Thymus (tissue), 14 donors: Measurements from ENCODE around the gene BRIP1. TPM values are rescaled to one million over a fixed set of nuclear protein-coding genes. Genes with fewer than 3 reads are reported as not detected.
"Not testable (repeated sequence)": the region's sequence is repeated elsewhere in the genome, so short reads cannot be mapped to it uniquely, and the experiment has no call there.

Source experiments
- DNase-seq, 9 donors: peaks; one replicate each; pipeline ENCODE4 v3.0.0-alpha.2; 2013; ENCODE audit warnings: low spot score in 9 of 9, low read depth in 6 of 9, missing footprints in 1 of 9
- H3K27ac ChIP-seq, 2 donors: one replicate each; pipeline ENCODE4 v1.5.1; 2013; ENCODE audit warnings: control low read depth in 1 of 2, low read depth in 1 of 2, low read length in 1 of 2, mild to moderate bottlenecking in 1 of 2, moderate library complexity in 1 of 2
- H3K27me3 ChIP-seq, 2 donors: one replicate each; pipeline ENCODE4 v1.5.1; 2013; ENCODE audit warnings: low read length in 1 of 2; ENCODE audit not compliant: control insufficient read depth in 2 of 2, insufficient read depth in 1 of 2
- H3K36me3 ChIP-seq, 2 donors: one replicate each; pipeline ENCODE4 v1.5.1; 2013; ENCODE audit warnings: low read length in 1 of 2, mild to moderate bottlenecking in 1 of 2, moderate library complexity in 1 of 2; ENCODE audit not compliant: control insufficient read depth in 2 of 2, insufficient read depth in 2 of 2
- H3K4me1 ChIP-seq, 2 donors: one replicate each; pipeline ENCODE4 v1.5.1; 2013; ENCODE audit warnings: low read length in 2 of 2; ENCODE audit not compliant: control insufficient read depth in 2 of 2, insufficient read depth in 2 of 2
- H3K4me3 ChIP-seq, 2 donors: one replicate each; pipeline ENCODE4 v1.5.1; 2013; ENCODE audit warnings: low read length in 2 of 2, control low read depth in 1 of 2, mild to moderate bottlenecking in 1 of 2
- H3K9me3 ChIP-seq, 2 donors: one replicate each; pipeline ENCODE4 v1.5.1; 2013; ENCODE audit warnings: low read length in 1 of 2, mild to moderate bottlenecking in 1 of 2; ENCODE audit not compliant: control insufficient read depth in 2 of 2, insufficient read depth in 1 of 2
- WGBS: extraction: QIAGEN DNeasy Blood & Tissue Kit; methylation state at CpG from one replicate; pipeline ENCODE4 v1.1.7; 2013; 5-methylcytosine and 5-hydroxymethylcytosine counted together
- long read RNA-seq, 10 donors: transcript quantifications; one replicate each; lab custom pipeline, GENCODE V29; 2026
- polyA plus RNA-seq: library from polyadenylated mRNA; stranded (reverse); fragments of 200-250 nt; gene quantifications from one replicate; pipeline ENCODE4 v1.2.3, GENCODE V29; 2013
- total RNA-seq: library from RNA; stranded (reverse); fragments of 120-200 nt; gene quantifications from one replicate; pipeline ENCODE4 v1.2.4, GENCODE V29; 2013
- donor health status: healthy.

The BRIP1 gene
- total RNA-seq (11.5 TPM), polyA plus RNA-seq (0.68 TPM)
- long read RNA-seq, donor 1: 0 reads
- long read RNA-seq, donor 2: 0 reads
- long read RNA-seq, donor 3: 0 reads
- long read RNA-seq, donor 4: 0 reads
- long read RNA-seq, donor 5, full-length matches to known transcripts: 1 of 1 reads
- long read RNA-seq, donor 5, partial matches to known transcripts: 0 of 1 reads
- long read RNA-seq, donor 5, other reads (novel, unspliced or antisense): 0 of 1 reads
- long read RNA-seq, donor 6, full-length matches to known transcripts: 2 of 2 reads
- long read RNA-seq, donor 6, partial matches to known transcripts: 0 of 2 reads
- long read RNA-seq, donor 6, other reads (novel, unspliced or antisense): 0 of 2 reads
- long read RNA-seq, donor 7: 0 reads
- long read RNA-seq, donor 8: 0 reads
- long read RNA-seq, donor 9: 0 reads
- long read RNA-seq, donor 10: 0 reads

GRCh38 chr17:61862975-61863800 is at the start of gene BRIP1:
Gene BRIP1 (minus strand): TSS chr17:61863528. CDS start chr17:61861539, 1,989 bp downstream.
- H3K36me3 ChIP-seq: peaks cover 0 to 5% of the 10 kb centered on the region in 2 donors
- H3K9me3 ChIP-seq: no peaks in the 10 kb centered on the region
- H3K4me1 ChIP-seq: peaks cover 0 to 3% of the 10 kb centered on the region in 2 donors
- peak within 1 kb of the TSS; percentile 52 to 86 for H3K4me3 ChIP-seq
- peak; percentile 82 to 96 (median 90) for DNase-seq
- under 1% methylated on average over 43 of the region's 43 CpGs for WGBS
- H3K27ac ChIP-seq: peak within 1 kb of the TSS; percentile 81 to 92
- H3K27me3 ChIP-seq: no peaks in the 10 kb centered on the region

GRCh38 chr17:61908292-61909037 is 45.1 kb upstream of the BRIP1 start:
- peaks cover 16 to 44% of the 10 kb centered on the region in 2 donors for H3K36me3 ChIP-seq
- H3K27me3 ChIP-seq: no peaks in the 10 kb centered on the region
- H3K9me3 ChIP-seq: no peaks in the 10 kb centered on the region
- DNase-seq: no peak
- H3K4me3 ChIP-seq: no peak overlapping the region
- no peaks in the 10 kb centered on the region for H3K4me1 ChIP-seq
- 91% methylated on average over 7 of the region's 7 CpGs for WGBS
- H3K27ac ChIP-seq: no peak overlapping the region

- DNase-seq: no peak
- no peaks in the 10 kb centered on the region for H3K4me1 ChIP-seq
- H3K27ac ChIP-seq: no peak overlapping the region
- no peaks in the 10 kb centered on the region for H3K27me3 ChIP-seq
- H3K9me3 ChIP-seq: no peaks in the 10 kb centered on the region
- 98% methylated on average over 5 of the region's 5 CpGs for WGBS
- no peak overlapping the region for H3K4me3 ChIP-seq
- peaks cover 19 to 51% of the 10 kb centered on the region in 2 donors for H3K36me3 ChIP-seq
Measured at GRCh38 chr17:61907361-61907760, 44.0 kb upstream of the BRIP1 start.

GRCh38 chr17:61904094-61904710 is 40.9 kb upstream of the BRIP1 start:
- H3K36me3 ChIP-seq: peaks cover 9 to 45% of the 10 kb centered on the region in 2 donors
- H3K4me1 ChIP-seq: no peaks in the 10 kb centered on the region
- peak overlapping the region; percentile 48 to 52 for H3K27ac ChIP-seq
- peak in 3 of 9 donors; percentile 3 to 39 (median 25) for DNase-seq
- peak overlapping the region in 1 of 2 donors; percentile 5 for H3K4me3 ChIP-seq
- no peaks in the 10 kb centered on the region for H3K27me3 ChIP-seq
- WGBS: 70% methylated on average over 5 of the region's 5 CpGs
- H3K9me3 ChIP-seq: no peaks in the 10 kb centered on the region

- WGBS: 99% methylated on average over 3 of the region's 3 CpGs
- H3K36me3 ChIP-seq: peaks cover 9 to 54% of the 10 kb centered on the region in 2 donors
- H3K27me3 ChIP-seq: no peaks in the 10 kb centered on the region
- no peak for DNase-seq
- H3K9me3 ChIP-seq: no peaks in the 10 kb centered on the region
- no peaks in the 10 kb centered on the region for H3K4me1 ChIP-seq
- no peak overlapping the region for H3K4me3 ChIP-seq
- H3K27ac ChIP-seq: no peak overlapping the region
Measured at GRCh38 chr17:61903251-61903650, 39.9 kb upstream of the BRIP1 start.

GRCh38 chr17:61897548-61898180 is 34.3 kb upstream of the BRIP1 start:
- H3K27ac ChIP-seq: no peak overlapping the region
- H3K36me3 ChIP-seq: peaks cover 0 to 31% of the 10 kb centered on the region in 2 donors
- WGBS: 98% methylated on average over 2 of the region's 2 CpGs
- no peak overlapping the region for H3K4me3 ChIP-seq
- H3K9me3 ChIP-seq: no peaks in the 10 kb centered on the region
- H3K4me1 ChIP-seq: no peaks in the 10 kb centered on the region
- H3K27me3 ChIP-seq: no peaks in the 10 kb centered on the region
- DNase-seq: no peak

GRCh38 chr17:61895391-61895790 is 32.1 kb upstream of the BRIP1 start:
- WGBS: 70% methylated on average over 2 of the region's 2 CpGs
- Histone ChIP-seq H3K27ac (no peak overlapping the region), H3K9me3 (no peaks in the 10 kb centered on the region), H3K27me3 (no peaks in the 10 kb centered on the region), H3K4me1 (no peaks in the 10 kb centered on the region), H3K4me3 (no peak overlapping the region), H3K36me3 (peaks cover 0 to 27% of the 10 kb centered on the region in 2 donors)
- no peak for DNase-seq

GRCh38 chr17:61894310-61894709 is 31.0 kb upstream of the BRIP1 start:
- not testable (repeated sequence) for H3K9me3 ChIP-seq, DNase-seq, H3K4me1 ChIP-seq, H3K4me3 ChIP-seq, H3K27ac ChIP-seq, H3K27me3 ChIP-seq
- 97% methylated on average over 5 of the region's 5 CpGs for WGBS
- H3K36me3 ChIP-seq: peaks cover 0 to 26% of the 10 kb centered on the region in 2 donors
